CD14-positive monocyte (primary cell): ENCODE results near the gene PWWP2B. TPM values are rescaled to one million over a fixed set of nuclear protein-coding genes. Genes with fewer than 3 reads are reported as not detected.
A peak's percentile ranks its signal among the peaks of the same experiment; 100 is the strongest.

Source experiments
- DNase-seq, 3 donors: peaks; one replicate each; pipeline ENCODE4 v3.0.0-alpha.2; 2011 to 2022
- H2AFZ ChIP-seq: 2 replicates; pipeline ENCODE4 v1.6.0; 2012; ENCODE audit warnings: mild to moderate bottlenecking, low read depth, low read length, inconsistent platforms; ENCODE audit not compliant: insufficient read depth, poor library complexity, severe bottlenecking
- H3K27ac ChIP-seq, 2 donors: 1 replicate in 1 of 2; 2 replicates in 1 of 2; pipeline ENCODE4 v1.5.1; 2012 to 2013; ENCODE audit warnings: low read length in 2 of 2, control low read depth in 1 of 2, inconsistent platforms in 1 of 2, low read depth in 1 of 2, mild to moderate bottlenecking in 1 of 2
- H3K27me3 ChIP-seq, 2 donors: one replicate each; pipeline versions ENCODE4 v1.6.0 to v1.6.1; 2011 to 2013; ENCODE audit warnings: low read length in 2 of 2; ENCODE audit not compliant: control insufficient read depth in 2 of 2, insufficient read depth in 2 of 2
- H3K36me3 ChIP-seq, 2 donors: replicated peaks in 1 of 2; 1 replicate in 1 of 2; 2 replicates in 1 of 2; pipeline versions ENCODE4 v1.5.1 to v1.6.1; 2012 to 2013; ENCODE audit warnings: low read length in 2 of 2, control low read depth in 1 of 2, inconsistent platforms in 1 of 2, mild to moderate bottlenecking in 1 of 2; ENCODE audit not compliant: insufficient read depth in 2 of 2, control insufficient read depth in 1 of 2
- H3K4me1 ChIP-seq, 2 donors: 1 replicate in 1 of 2; 2 replicates in 1 of 2; pipeline versions ENCODE4 v1.5.1 to v1.6.1; 2012 to 2013; ENCODE audit warnings: low read length in 2 of 2, control low read depth in 1 of 2, inconsistent platforms in 1 of 2, mild to moderate bottlenecking in 1 of 2, moderate library complexity in 1 of 2; ENCODE audit not compliant: insufficient read depth in 2 of 2, control insufficient read depth in 1 of 2
- H3K4me2 ChIP-seq: replicated peaks from 2 replicates; pipeline ENCODE3; 2012; ENCODE audit warnings: low read length, moderate library complexity, mild to moderate bottlenecking; ENCODE audit not compliant: poor library complexity, severe bottlenecking; ENCODE audit errors: extremely low read depth
- H3K4me3 ChIP-seq, 3 experiments: fragments of 200-600 bp in 1 of 3; sonication (generic) in 1 of 3; replicated peaks in 1 of 3; 1 replicate in 2 of 3; 2 replicates in 1 of 3; pipeline ENCODE4 v1.5.1; 2011 to 2013; ENCODE audit warnings: low read length in 3 of 3, mild to moderate bottlenecking in 3 of 3, control low read depth in 2 of 3, low read depth in 2 of 3, inconsistent platforms in 1 of 3, moderate library complexity in 1 of 3
- H3K79me2 ChIP-seq: 2 replicates; pipeline ENCODE4 v1.6.0; 2012; ENCODE audit warnings: mild to moderate bottlenecking, control low read depth, inconsistent platforms, low read length, moderate library complexity; ENCODE audit not compliant: insufficient read depth
- H3K9ac ChIP-seq: 2 replicates; pipeline ENCODE4 v1.6.0; 2017; ENCODE audit warnings: low read length, mild to moderate bottlenecking; ENCODE audit not compliant: insufficient read depth, poor library complexity, severe bottlenecking
- H3K9me3 ChIP-seq, 2 donors: replicated peaks in 1 of 2; 1 replicate in 1 of 2; 2 replicates in 1 of 2; pipeline versions ENCODE4 v1.5.1 to v1.6.1; 2012 to 2013; ENCODE audit warnings: low read length in 2 of 2, control low read depth in 1 of 2; ENCODE audit not compliant: control insufficient read depth in 1 of 2, insufficient read depth in 1 of 2
- H4K20me1 ChIP-seq: 2 replicates; pipeline ENCODE4 v1.6.0; 2012; ENCODE audit warnings: mild to moderate bottlenecking, low read length, control low read depth, moderate library complexity; ENCODE audit not compliant: insufficient read depth
- H3K27ac Mint-ChIP-seq, 7 donors: one replicate each; pipeline ENCODE4 v1.8.0; 2020; ENCODE audit warnings: mild to moderate bottlenecking in 7 of 7, mixed read lengths in 7 of 7, moderate library complexity in 6 of 7, inconsistent platforms in 2 of 7
- H3K27me3 Mint-ChIP-seq, 3 donors: one replicate each; pipeline ENCODE4 v1.8.0; 2021 to 2022; ENCODE audit warnings: low read depth in 3 of 3, mild to moderate bottlenecking in 3 of 3, mixed read lengths in 3 of 3, moderate library complexity in 3 of 3, inconsistent platforms in 1 of 3
- H3K36me3 Mint-ChIP-seq, 2 donors: one replicate each; pipeline ENCODE4 v1.8.0; 2020; ENCODE audit warnings: mixed read lengths in 2 of 2, inconsistent platforms in 1 of 2, mild to moderate bottlenecking in 1 of 2
- H3K4me1 Mint-ChIP-seq: one replicate; pipeline ENCODE4 v1.8.0; 2020; ENCODE audit warnings: mild to moderate bottlenecking, mixed read lengths
- H3K4me3 Mint-ChIP-seq, 2 donors: one replicate each; pipeline ENCODE4 v1.8.0; 2020; ENCODE audit warnings: mild to moderate bottlenecking in 2 of 2, mixed read lengths in 2 of 2, moderate library complexity in 1 of 2
- H3K9me3 Mint-ChIP-seq, 7 donors: one replicate each; pipeline ENCODE4 v1.8.0; 2020 to 2022; ENCODE audit warnings: mixed read lengths in 7 of 7, mild to moderate bottlenecking in 6 of 7, moderate library complexity in 6 of 7, inconsistent platforms in 2 of 7
- CTCF ChIP-seq: fragments of 200-600 bp; IDR thresholded peaks from one replicate; pipeline ENCODE4 v1.8.0; 2022; ENCODE audit warnings: antibody characterized with exemption, mild to moderate bottlenecking
- WGBS: methylation state at CpG from one replicate; pipeline ENCODE4 v1.1.5; 2013; ENCODE audit warnings: missing lambda C conversion rate; ENCODE audit not compliant: insufficient coverage; 5-methylcytosine and 5-hydroxymethylcytosine counted together
- intact Hi-C, 2 donors: fragments of 100-400 bp; cut with micrococcal nuclease; formaldehyde crosslinking; loops; one replicate each; pipeline versions ENCODE4 v1.15.0 to v1.15.1; 2023
- polyA plus RNA-seq, 3 donors: library from polyadenylated mRNA; depleted of rRNA in 1 of 3; unstranded in 2 of 3; stranded (reverse) in 1 of 3; fragments of 300-500 nt in 2 of 3; fragments of >200 nt in 1 of 3; fragmentation: Illumina TruSeq in 2 of 3; gene quantifications; 1 replicate in 2 of 3; 2 replicates in 1 of 3; pipeline ENCODE4 v1.2.3, GENCODE V29; 2012 to 2021

PWWP2B gene
- polyA plus RNA-seq, 3 donors, result 2.4 to 6.9 (median 2.7) TPM

DNA sequence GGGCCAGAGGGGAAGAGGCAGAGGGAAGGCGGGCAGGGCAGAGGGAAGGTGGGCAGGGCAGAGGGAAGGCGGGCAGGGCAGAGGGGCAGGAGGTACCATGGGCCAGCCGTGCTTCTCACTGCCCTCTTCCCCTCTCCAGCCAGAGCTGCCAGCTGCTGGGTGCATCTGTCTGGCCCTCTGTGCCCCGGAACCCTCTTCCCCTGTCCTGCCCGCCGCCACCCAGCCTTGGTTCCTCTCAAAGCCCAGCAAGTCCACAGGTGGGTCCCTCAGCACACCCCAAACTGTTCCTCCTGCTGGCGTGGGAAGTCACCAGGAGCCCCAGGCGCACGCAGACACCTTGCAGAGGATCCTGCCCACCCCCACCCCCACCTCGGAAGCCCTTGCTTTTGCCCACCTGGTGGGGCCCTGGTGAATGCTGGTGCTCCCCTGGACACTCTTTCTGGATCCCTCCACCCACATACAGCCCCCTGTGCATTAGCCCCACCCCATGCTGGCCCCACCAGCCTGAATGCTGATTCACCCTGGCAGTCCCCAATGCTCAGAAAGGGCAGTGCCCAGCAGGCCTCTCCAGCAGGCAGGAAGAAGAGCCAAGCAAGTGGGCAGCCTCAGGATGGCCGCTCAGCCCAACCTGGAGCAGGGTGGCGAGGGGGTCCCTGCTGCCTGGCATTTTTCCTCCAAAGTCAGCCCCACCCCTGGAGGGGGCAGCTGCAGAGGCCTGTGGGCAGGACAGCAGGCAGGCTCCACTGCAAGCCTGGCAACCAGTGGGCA is 1.9 kb upstream of the PWWP2B start:
- TF ChIP-seq CTCF, result no peak
- no peak overlapping the region for H2AFZ ChIP-seq
- peak overlapping the region; percentile 65 to 78 for H3K4me3 Mint-ChIP-seq
- peaks cover 24% of the 10 kb centered on the region for H4K20me1 ChIP-seq
- intact Hi-C loops, result loop anchor here in 1 of 2 donors (5.0 to 10.0 kb wide), 4 partner anchors 37 to 240 kb away; no protein-coding TSS in a partner anchor
- peaks cover 7 to 11% of the 10 kb centered on the region in 2 donors for H3K36me3 Mint-ChIP-seq
- peaks cover 46% of the 10 kb centered on the region for H3K4me1 Mint-ChIP-seq
- peak overlapping the region; percentile 46 to 76 for H3K27ac ChIP-seq
- H3K4me2 ChIP-seq, result peak overlapping the region; percentile 75
- peak overlapping the region in 2 of 3 experiments; percentile 38 to 76 for H3K4me3 ChIP-seq
- peaks cover 5 to 14% (median 12%) of the 10 kb centered on the region in 3 donors for H3K27me3 Mint-ChIP-seq
- no peaks in the 10 kb centered on the region for H3K36me3 ChIP-seq
- H3K9me3 Mint-ChIP-seq, result peaks cover 0 to 7% (median 0%) of the 10 kb centered on the region in 7 donors
- peak in 1 of 3 donors; percentile 39 for DNase-seq
- peak overlapping the region; percentile 82 for H3K9ac ChIP-seq
- H3K4me1 ChIP-seq, result peaks cover 46 to 61% of the 10 kb centered on the region in 2 donors
- 32% methylated on average over 9 of the region's 12 CpGs for WGBS
- H3K9me3 ChIP-seq, result no peaks in the 10 kb centered on the region
- H3K79me2 ChIP-seq, result peaks cover 30% of the 10 kb centered on the region
- peak overlapping the region in 5 of 7 donors; percentile 12 to 77 (median 50) for H3K27ac Mint-ChIP-seq
- H3K27me3 ChIP-seq, result no peaks in the 10 kb centered on the region

GRCh38 chr10:132395704-132396493 is 1.1 kb upstream of the PWWP2B start:
- peaks cover 38% of the 10 kb centered on the region for H3K79me2 ChIP-seq
- peak overlapping the region; percentile 56 to 76 for H3K27ac ChIP-seq
- Mint-ChIP-seq H3K27ac (peak overlapping the region in 2 of 7 donors; percentile 22 to 63), H3K4me1 (peaks cover 51% of the 10 kb centered on the region), H3K27me3 (peaks cover 5 to 12% (median 10%) of the 10 kb centered on the region in 3 donors), H3K4me3 (peak overlapping the region; percentile 51 to 65), H3K9me3 (peaks cover 0 to 7% (median 0%) of the 10 kb centered on the region in 7 donors), H3K36me3 (peaks cover 7 to 11% of the 10 kb centered on the region in 2 donors)
- intact Hi-C loops, result loop anchor here in 1 of 2 donors (5.0 to 10.0 kb wide), 3 partner anchors 51 to 239 kb away; no protein-coding TSS in a partner anchor
- H3K9me3 ChIP-seq, result no peaks in the 10 kb centered on the region
- no peaks in the 10 kb centered on the region for H3K27me3 ChIP-seq
- peaks cover 54 to 68% of the 10 kb centered on the region in 2 donors for H3K4me1 ChIP-seq
- peak overlapping the region; percentile 38 to 76 (median 55) for H3K4me3 ChIP-seq
- H3K4me2 ChIP-seq, result peak overlapping the region; percentile 75
- H4K20me1 ChIP-seq, result peaks cover 31% of the 10 kb centered on the region
- H3K36me3 ChIP-seq, result no peaks in the 10 kb centered on the region
- H3K9ac ChIP-seq, result peak overlapping the region; percentile 82
- peak overlapping the region; percentile 56 for H2AFZ ChIP-seq
- peak in 2 of 3 donors; percentile 37 to 47 for DNase-seq
- TF ChIP-seq CTCF, result no peak
- WGBS, result 5% methylated on average over 71 of the region's 71 CpGs
